ENCODE measurements around the gene FOS. TPM values are rescaled to one million over a fixed set of nuclear protein-coding genes. Genes with fewer than 3 reads are reported as not detected.

Gene FOS
- total and polyA plus RNA-seq, 2 of the 13 experiments (the other 11 are each of a cell fraction or from before 2014, with no cell fraction given): 15.9 to 24.2 TPM

DNA sequence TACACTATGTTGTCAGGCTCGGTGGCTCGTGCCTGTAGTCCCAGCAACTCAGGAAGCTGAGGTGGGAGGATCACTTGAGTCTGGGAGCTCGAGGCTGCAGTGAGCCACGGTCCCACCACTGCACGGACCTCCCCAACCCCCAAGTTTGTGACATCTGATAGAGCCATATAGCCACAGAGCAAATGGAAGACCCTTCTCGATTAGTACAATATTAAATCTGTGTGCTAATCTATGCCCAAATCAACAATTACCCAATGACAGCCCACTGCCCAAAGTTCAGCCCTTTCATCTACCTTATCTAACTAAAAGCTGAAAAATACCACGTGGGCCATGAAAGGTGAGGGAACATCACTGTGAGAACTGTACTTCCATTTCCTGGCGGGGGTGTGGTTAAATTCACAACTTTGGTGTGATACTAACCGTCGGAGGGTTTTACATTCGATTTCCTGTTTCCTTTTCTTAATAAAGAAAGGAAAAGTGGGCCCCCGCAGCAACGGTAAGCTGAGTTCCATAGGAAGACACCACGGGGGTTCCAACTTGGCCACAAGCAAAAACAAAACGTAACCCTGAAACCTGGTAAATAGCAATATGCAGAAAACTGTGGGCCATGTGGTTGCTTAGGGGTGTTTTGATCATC, 31.2 kb upstream of the FOS start (continued):
- TF ChIP-seq, protein P1, sequence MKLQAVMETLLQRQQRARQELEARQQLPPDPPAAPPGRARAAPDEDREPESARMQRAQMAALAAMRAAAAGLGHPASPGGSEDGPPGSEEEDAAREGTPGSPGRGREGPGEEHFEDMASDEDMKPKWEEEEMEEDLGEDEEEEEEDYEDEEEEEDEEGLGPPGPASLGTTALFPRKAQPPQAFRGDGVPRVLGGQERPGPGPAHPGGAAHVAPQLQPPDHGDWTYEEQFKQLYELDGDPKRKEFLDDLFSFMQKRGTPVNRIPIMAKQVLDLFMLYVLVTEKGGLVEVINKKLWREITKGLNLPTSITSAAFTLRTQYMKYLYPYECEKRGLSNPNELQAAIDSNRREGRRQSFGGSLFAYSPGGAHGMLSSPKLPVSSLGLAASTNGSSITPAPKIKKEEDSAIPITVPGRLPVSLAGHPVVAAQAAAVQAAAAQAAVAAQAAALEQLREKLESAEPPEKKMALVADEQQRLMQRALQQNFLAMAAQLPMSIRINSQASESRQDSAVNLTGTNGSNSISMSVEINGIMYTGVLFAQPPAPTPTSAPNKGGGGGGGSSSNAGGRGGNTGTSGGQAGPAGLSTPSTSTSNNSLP (IDR thresholded peaks at IDR 0.05; ENCODE audit: low read depth, low read length): peak; percentile 48; the same call in 1 of the 2 replicates
- TF ChIP-seq ZNF33B (CRISPR knock-in tag; IDR thresholded peaks at IDR 0.05) (no peak), KDM2A (CRISPR knock-in tag; IDR thresholded peaks at IDR 0.05; ENCODE audit: borderline replicate concordance, low read depth) (no peak), SIX1 (CRISPR knock-in tag; IDR thresholded peaks at IDR 0.05; ENCODE audit: borderline replicate concordance) (no peak), USF2 (IDR thresholded peaks at IDR 0.05; ENCODE audit: low read depth, low read length) (peak; percentile 38; the same call in 1 of the 2 replicates), USF2 (CRISPR knock-in tag; IDR thresholded peaks at IDR 0.05; ENCODE audit: borderline replicate concordance) (peak; percentile 49; the same call in 1 of the 2 replicates), ZFAT (CRISPR knock-in tag; conservative IDR thresholded peaks at IDR 0.05) (no peak), ZNF142 (CRISPR knock-in tag; IDR thresholded peaks at IDR 0.05) (no peak), ZMYM3 (CRISPR knock-in tag; IDR thresholded peaks at IDR 0.05) (0 out of 2 replicates have a peak, but pooled peaks have one; percentile 42), SAP130 (CRISPR knock-in tag; IDR thresholded peaks at IDR 0.05; ENCODE audit: low read depth) (peak; percentile 53), ZNF782 (CRISPR knock-in tag; IDR thresholded peaks at IDR 0.05; ENCODE audit: borderline replicate concordance) (no peak), SP5 (CRISPR knock-in tag; IDR thresholded peaks at IDR 0.05; ENCODE audit: borderline replicate concordance, low read depth) (peak; percentile 35; the same call in 1 of the 2 replicates), TBX2 (CRISPR knock-in tag; IDR thresholded peaks at IDR 0.05; ENCODE audit: borderline replicate concordance) (peak; percentile 68; the same call in 1 of the 2 replicates), RFXAP (CRISPR knock-in tag; IDR thresholded peaks at IDR 0.05; ENCODE audit: borderline replicate concordance) (0 out of 2 replicates have a peak, but pooled peaks have one; percentile 23), PHF21A (CRISPR knock-in tag; IDR thresholded peaks at IDR 0.05) (peak; percentile 56; the same call in 1 of the 2 replicates), ZBTB7B (CRISPR knock-in tag; IDR thresholded peaks at IDR 0.05) (0 out of 2 replicates have a peak, but pooled peaks have one; percentile 24), MED1 (CRISPR knock-in tag; IDR thresholded peaks at IDR 0.05) (peak; percentile 33; the same call in 1 of the 2 replicates), KMT2B (CRISPR knock-in tag; IDR thresholded peaks at IDR 0.05) (no peak), POGZ (CRISPR knock-in tag; IDR thresholded peaks at IDR 0.05) (peak; percentile 42; the same call in 1 of the 2 replicates), SOX5 (CRISPR knock-in tag; IDR thresholded peaks at IDR 0.05; ENCODE audit: borderline replicate concordance) (peak; percentile 12; the same call in 1 of the 2 replicates), SOX6 (IDR thresholded peaks at IDR 0.05) (no peak), SOX6 (CRISPR knock-in tag; IDR thresholded peaks at IDR 0.05) (peak; percentile 46; the same call in 1 of the 2 replicates)
